GM12891 (cell line): ENCODE measurements around the gene PPP1R9B.

Experiments used
- POLR2AphosphoS5 ChIP-seq: IDR thresholded peaks from 2 replicates; pipeline ENCODE4 v1.6.1; 2011; ENCODE audit warnings: low read depth, low read length, control low read depth
- TAF1 ChIP-seq: IDR thresholded peaks from 2 replicates; pipeline ENCODE4 v1.6.1; 2011; ENCODE audit warnings: low read depth, low read length, control low read depth

- no peak for TF ChIP-seq POLR2AphosphoS5
- no peak for TF ChIP-seq TAF1
Observed at GRCh38 chr17:50164697-50164988, 14.2 kb upstream of the PPP1R9B start.
